Middle frontal gyrus (tissue), 1 donor: ENCODE results near the gene MRM2.

ENCODE experiments used
- DNase-seq: peaks from one replicate; pipeline ENCODE4 v3.0.0-alpha.2; 2015; ENCODE audit warnings: low spot score; ENCODE audit errors: extremely low spot score

The MRM2 gene

GRCh38 chr7:2241580-2242540, at the start of gene MRM2, which contains the start of gene NUDT1:
Gene MRM2 (minus strand): TSS chr7:2242205. CDS start chr7:2242169, 36 bp downstream.
Gene NUDT1 (plus strand): TSS chr7:2242226. CDS start chr7:2244575, 2,349 bp downstream.
- DNase-seq = peak; percentile 77

- DNase-seq = no peak
Measured at GRCh38 chr7:2290877-2291276, 48.9 kb upstream of the MRM2 start.

GRCh38 chr7:2289621-2290020, 47.6 kb upstream of the MRM2 start:
- no peak for DNase-seq

- peak; percentile 43 for DNase-seq
Measured at GRCh38 chr7:2289111-2289586, 47.1 kb upstream of the MRM2 start.

- DNase-seq = no peak
Measured at GRCh38 chr7:2288503-2288902, 46.5 kb upstream of the MRM2 start.

- no peak for DNase-seq
Measured at GRCh38 chr7:2287745-2288144, 45.7 kb upstream of the MRM2 start.

- no peak for DNase-seq
Measured at GRCh38 chr7:2283074-2283473, 41.1 kb upstream of the MRM2 start.

GRCh38 chr7:2282185-2282751, 40.3 kb upstream of the MRM2 start:
- peak; percentile 9 for DNase-seq

GRCh38 chr7:2281541-2281940, 39.5 kb upstream of the MRM2 start:
- DNase-seq = no peak

- no peak for DNase-seq
Measured at GRCh38 chr7:2280424-2280823, 38.4 kb upstream of the MRM2 start.

- no peak for DNase-seq
Measured at GRCh38 chr7:2279896-2280295, 37.9 kb upstream of the MRM2 start.

GRCh38 chr7:2278026-2278425, 36.0 kb upstream of the MRM2 start:
- DNase-seq = no peak

- no peak for DNase-seq
Measured at GRCh38 chr7:2276107-2276506, 34.1 kb upstream of the MRM2 start.

GRCh38 chr7:2275101-2275500, 33.1 kb upstream of the MRM2 start:
- DNase-seq = no peak

- DNase-seq = no peak
Measured at GRCh38 chr7:2274666-2275065, 32.7 kb upstream of the MRM2 start.

- DNase-seq = no peak
Measured at GRCh38 chr7:2273866-2274265, 31.9 kb upstream of the MRM2 start.

- no peak for DNase-seq
Measured at GRCh38 chr7:2272031-2272430, 30.0 kb upstream of the MRM2 start.

GRCh38 chr7:2271273-2272026, 29.4 kb upstream of the MRM2 start:
- DNase-seq = no peak

- no peak for DNase-seq
Measured at GRCh38 chr7:2270495-2270894, 28.5 kb upstream of the MRM2 start.

GRCh38 chr7:2269991-2270460, 28.0 kb upstream of the MRM2 start:
- DNase-seq = no peak
